Suprapubic skin (tissue), 4 donors: ENCODE measurements around the gene IGFBP5.

Experiments
- EP300 ChIP-seq: sonication (generic); formaldehyde crosslinking; IDR thresholded peaks from one replicate; pipeline ENCODE4 v1.6.1; 2017; ENCODE audit warnings: antibody characterized with exemption
- POLR2A ChIP-seq, 2 donors: fragments of 450-650 bp; IDR thresholded peaks; one replicate each; pipeline ENCODE4 v1.6.1; 2017; ENCODE audit warnings: antibody characterized with exemption in 2 of 2, mild to moderate bottlenecking in 2 of 2, moderate library complexity in 2 of 2
- POLR2AphosphoS5 ChIP-seq, 3 donors: sonication (generic); formaldehyde crosslinking; IDR thresholded peaks; one replicate each; pipeline ENCODE4 v1.6.1; 2017; ENCODE audit warnings: antibody characterized with exemption in 3 of 3
- TF ChIP-seq, protein P1 (sequence below), 2 donors: fragments of 200-600 bp in 1 of 2; fragments of 450-650 bp in 1 of 2; sonication (generic) in 1 of 2; IDR thresholded peaks; one replicate each; pipeline ENCODE4 v1.5.1; 2016 to 2019; ENCODE audit warnings: antibody characterized with exemption in 2 of 2, mild to moderate bottlenecking in 1 of 2, moderate library complexity in 1 of 2

- TF ChIP-seq, protein P1, sequence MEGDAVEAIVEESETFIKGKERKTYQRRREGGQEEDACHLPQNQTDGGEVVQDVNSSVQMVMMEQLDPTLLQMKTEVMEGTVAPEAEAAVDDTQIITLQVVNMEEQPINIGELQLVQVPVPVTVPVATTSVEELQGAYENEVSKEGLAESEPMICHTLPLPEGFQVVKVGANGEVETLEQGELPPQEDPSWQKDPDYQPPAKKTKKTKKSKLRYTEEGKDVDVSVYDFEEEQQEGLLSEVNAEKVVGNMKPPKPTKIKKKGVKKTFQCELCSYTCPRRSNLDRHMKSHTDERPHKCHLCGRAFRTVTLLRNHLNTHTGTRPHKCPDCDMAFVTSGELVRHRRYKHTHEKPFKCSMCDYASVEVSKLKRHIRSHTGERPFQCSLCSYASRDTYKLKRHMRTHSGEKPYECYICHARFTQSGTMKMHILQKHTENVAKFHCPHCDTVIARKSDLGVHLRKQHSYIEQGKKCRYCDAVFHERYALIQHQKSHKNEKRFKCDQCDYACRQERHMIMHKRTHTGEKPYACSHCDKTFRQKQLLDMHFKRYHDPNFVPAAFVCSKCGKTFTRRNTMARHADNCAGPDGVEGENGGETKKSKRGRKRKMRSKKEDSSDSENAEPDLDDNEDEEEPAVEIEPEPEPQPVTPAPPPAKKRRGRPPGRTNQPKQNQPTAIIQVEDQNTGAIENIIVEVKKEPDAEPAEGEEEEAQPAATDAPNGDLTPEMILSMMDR (IDR thresholded peaks at IDR 0.05) = no peak
- no peak for TF ChIP-seq POLR2A (IDR thresholded peaks at IDR 0.05)
- TF ChIP-seq EP300 = no peak
- TF ChIP-seq POLR2AphosphoS5 (IDR thresholded peaks at IDR 0.05) = no peak
These were observed 21.0 kb downstream of the IGFBP5 start for GRCh38 chr2:216674376-216674775.
